Measurements from ENCODE around the gene SLC39A11. TPM values are rescaled to one million over a fixed set of nuclear protein-coding genes. Genes with fewer than 3 reads are reported as not detected.
"Not testable (repeated sequence)": the region's sequence is repeated elsewhere in the genome, so short reads cannot be mapped to it uniquely, and the experiment has no call there.

Gene SLC39A11
- polyA plus RNA-seq, 1 of the 3 experiments (the other 2 are of a cell fraction) = 23.5 TPM

DNA sequence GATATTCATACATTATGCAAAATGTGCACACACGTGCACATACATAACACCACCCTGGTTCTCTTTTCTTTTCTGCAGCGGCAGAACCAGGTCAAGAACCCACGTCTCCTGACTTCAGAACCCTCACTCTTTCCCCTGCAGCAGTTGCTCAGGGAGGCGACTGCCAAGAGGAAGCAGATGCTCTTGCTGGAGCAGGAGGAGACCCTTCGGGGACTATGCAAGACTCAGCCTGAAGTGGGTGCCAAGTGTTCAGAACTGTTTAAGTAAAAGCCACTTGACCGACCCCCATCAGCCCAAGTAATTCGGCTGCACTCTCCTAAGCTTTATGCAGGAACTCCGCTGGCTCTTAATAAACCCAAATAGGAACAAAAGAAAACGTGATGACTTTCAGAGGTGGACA, 193.8 kb downstream of the SLC39A11 start:
- H4K20me1 ChIP-seq (ENCODE audit: insufficient read depth) = no peaks in the 10 kb centered on the region
- H3K4me3 ChIP-seq (ENCODE audit: low read depth in 2 of 2, low read length in 1 of 2) = no peak overlapping the region
- CTCF ChIA-PET = interaction anchor here (1.6 kb wide), 1 partner anchor 342 kb away, joined by 4 read pairs; no protein-coding TSS in a partner anchor
- H2AFZ ChIP-seq (ENCODE audit: low read depth) = no peak overlapping the region
- no peaks in the 10 kb centered on the region for H3K9me3 ChIP-seq
- no peak for DNase-seq
- no peak overlapping the region for H3K9ac ChIP-seq
- WGBS (ENCODE audit: low lambda C conversion rate) = 93% methylated on average over 9 of the region's 9 CpGs
- POLR2A ChIA-PET = no interaction called here
- H3F3A ChIP-seq (replicated peaks; ENCODE audit: insufficient read depth) = no peaks in the 10 kb centered on the region
- no peak overlapping the region for H3K27ac ChIP-seq (ENCODE audit: low read depth in 2 of 2, low read length in 1 of 2)
- no peaks in the 10 kb centered on the region for H3K36me3 ChIP-seq (replicated peaks in 1 of 2; ENCODE audit: control insufficient read depth in 1 of 2, insufficient read depth in 2 of 2, low read length in 1 of 2)
- H3K9me2 ChIP-seq = no peaks in the 10 kb centered on the region; the same call in 1 of the 2 replicates
- no peaks in the 10 kb centered on the region for H3K79me2 ChIP-seq (ENCODE audit: insufficient read depth)
- H3K4me2 ChIP-seq = no peak overlapping the region
- TF ChIP-seq MXI1 (IDR thresholded peaks at IDR 0.05; ENCODE audit: low read depth, low read length) (no peak), TCF12 (IDR thresholded peaks at IDR 0.05) (no peak), TAF1 (IDR thresholded peaks at IDR 0.05; ENCODE audit: borderline replicate concordance, low read depth, low read length) (no peak), JUND (IDR thresholded peaks at IDR 0.05) (no peak), NFIC (IDR thresholded peaks at IDR 0.05; ENCODE audit: borderline replicate concordance) (no peak), FOXJ3 (CRISPR knock-in tag; IDR thresholded peaks at IDR 0.05) (no peak), EP300 (IDR thresholded peaks at IDR 0.05; ENCODE audit: borderline replicate concordance in 1 of 2, low read depth in 1 of 2, low read length in 1 of 2) (no peak), ELF1 (IDR thresholded peaks at IDR 0.05) (no peak), FOSL2 (IDR thresholded peaks at IDR 0.05; ENCODE audit: borderline replicate concordance, low read depth) (no peak), TEAD4 (IDR thresholded peaks at IDR 0.05; ENCODE audit: borderline replicate concordance, insufficient read depth) (no peak), GABPA (IDR thresholded peaks at IDR 0.05; ENCODE audit: low read depth) (no peak)
- TF ChIP-seq, protein P1, sequence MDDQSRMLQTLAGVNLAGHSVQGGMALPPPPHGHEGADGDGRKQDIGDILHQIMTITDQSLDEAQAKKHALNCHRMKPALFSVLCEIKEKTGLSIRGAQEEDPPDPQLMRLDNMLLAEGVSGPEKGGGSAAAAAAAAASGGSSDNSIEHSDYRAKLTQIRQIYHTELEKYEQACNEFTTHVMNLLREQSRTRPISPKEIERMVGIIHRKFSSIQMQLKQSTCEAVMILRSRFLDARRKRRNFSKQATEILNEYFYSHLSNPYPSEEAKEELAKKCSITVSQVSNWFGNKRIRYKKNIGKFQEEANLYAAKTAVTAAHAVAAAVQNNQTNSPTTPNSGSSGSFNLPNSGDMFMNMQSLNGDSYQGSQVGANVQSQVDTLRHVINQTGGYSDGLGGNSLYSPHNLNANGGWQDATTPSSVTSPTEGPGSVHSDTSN (IDR thresholded peaks at IDR 0.05) = no peak
- TF ChIP-seq, protein P2, sequence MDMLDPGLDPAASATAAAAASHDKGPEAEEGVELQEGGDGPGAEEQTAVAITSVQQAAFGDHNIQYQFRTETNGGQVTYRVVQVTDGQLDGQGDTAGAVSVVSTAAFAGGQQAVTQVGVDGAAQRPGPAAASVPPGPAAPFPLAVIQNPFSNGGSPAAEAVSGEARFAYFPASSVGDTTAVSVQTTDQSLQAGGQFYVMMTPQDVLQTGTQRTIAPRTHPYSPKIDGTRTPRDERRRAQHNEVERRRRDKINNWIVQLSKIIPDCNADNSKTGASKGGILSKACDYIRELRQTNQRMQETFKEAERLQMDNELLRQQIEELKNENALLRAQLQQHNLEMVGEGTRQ (IDR thresholded peaks at IDR 0.05; ENCODE audit: borderline replicate concordance, low read depth, low read length) = no peak
- TF ChIP-seq, protein P3, sequence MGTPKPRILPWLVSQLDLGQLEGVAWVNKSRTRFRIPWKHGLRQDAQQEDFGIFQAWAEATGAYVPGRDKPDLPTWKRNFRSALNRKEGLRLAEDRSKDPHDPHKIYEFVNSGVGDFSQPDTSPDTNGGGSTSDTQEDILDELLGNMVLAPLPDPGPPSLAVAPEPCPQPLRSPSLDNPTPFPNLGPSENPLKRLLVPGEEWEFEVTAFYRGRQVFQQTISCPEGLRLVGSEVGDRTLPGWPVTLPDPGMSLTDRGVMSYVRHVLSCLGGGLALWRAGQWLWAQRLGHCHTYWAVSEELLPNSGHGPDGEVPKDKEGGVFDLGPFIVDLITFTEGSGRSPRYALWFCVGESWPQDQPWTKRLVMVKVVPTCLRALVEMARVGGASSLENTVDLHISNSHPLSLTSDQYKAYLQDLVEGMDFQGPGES (IDR thresholded peaks at IDR 0.05; ENCODE audit: low read depth, low read length) = no peak
- TF ChIP-seq, protein P4, sequence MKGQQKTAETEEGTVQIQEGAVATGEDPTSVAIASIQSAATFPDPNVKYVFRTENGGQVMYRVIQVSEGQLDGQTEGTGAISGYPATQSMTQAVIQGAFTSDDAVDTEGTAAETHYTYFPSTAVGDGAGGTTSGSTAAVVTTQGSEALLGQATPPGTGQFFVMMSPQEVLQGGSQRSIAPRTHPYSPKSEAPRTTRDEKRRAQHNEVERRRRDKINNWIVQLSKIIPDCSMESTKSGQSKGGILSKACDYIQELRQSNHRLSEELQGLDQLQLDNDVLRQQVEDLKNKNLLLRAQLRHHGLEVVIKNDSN (IDR thresholded peaks at IDR 0.05; ENCODE audit: borderline replicate concordance, low read depth) = no peak
- TF ChIP-seq, protein P5, sequence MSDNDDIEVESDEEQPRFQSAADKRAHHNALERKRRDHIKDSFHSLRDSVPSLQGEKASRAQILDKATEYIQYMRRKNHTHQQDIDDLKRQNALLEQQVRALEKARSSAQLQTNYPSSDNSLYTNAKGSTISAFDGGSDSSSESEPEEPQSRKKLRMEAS (IDR thresholded peaks at IDR 0.05; ENCODE audit: low read depth) = no peak
- TF ChIP-seq, protein P6, sequence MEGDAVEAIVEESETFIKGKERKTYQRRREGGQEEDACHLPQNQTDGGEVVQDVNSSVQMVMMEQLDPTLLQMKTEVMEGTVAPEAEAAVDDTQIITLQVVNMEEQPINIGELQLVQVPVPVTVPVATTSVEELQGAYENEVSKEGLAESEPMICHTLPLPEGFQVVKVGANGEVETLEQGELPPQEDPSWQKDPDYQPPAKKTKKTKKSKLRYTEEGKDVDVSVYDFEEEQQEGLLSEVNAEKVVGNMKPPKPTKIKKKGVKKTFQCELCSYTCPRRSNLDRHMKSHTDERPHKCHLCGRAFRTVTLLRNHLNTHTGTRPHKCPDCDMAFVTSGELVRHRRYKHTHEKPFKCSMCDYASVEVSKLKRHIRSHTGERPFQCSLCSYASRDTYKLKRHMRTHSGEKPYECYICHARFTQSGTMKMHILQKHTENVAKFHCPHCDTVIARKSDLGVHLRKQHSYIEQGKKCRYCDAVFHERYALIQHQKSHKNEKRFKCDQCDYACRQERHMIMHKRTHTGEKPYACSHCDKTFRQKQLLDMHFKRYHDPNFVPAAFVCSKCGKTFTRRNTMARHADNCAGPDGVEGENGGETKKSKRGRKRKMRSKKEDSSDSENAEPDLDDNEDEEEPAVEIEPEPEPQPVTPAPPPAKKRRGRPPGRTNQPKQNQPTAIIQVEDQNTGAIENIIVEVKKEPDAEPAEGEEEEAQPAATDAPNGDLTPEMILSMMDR (IDR thresholded peaks at IDR 0.05) = no peak
- TF ChIP-seq, protein P7, sequence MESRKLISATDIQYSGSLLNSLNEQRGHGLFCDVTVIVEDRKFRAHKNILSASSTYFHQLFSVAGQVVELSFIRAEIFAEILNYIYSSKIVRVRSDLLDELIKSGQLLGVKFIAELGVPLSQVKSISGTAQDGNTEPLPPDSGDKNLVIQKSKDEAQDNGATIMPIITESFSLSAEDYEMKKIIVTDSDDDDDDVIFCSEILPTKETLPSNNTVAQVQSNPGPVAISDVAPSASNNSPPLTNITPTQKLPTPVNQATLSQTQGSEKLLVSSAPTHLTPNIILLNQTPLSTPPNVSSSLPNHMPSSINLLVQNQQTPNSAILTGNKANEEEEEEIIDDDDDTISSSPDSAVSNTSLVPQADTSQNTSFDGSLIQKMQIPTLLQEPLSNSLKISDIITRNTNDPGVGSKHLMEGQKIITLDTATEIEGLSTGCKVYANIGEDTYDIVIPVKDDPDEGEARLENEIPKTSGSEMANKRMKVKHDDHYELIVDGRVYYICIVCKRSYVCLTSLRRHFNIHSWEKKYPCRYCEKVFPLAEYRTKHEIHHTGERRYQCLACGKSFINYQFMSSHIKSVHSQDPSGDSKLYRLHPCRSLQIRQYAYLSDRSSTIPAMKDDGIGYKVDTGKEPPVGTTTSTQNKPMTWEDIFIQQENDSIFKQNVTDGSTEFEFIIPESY (IDR thresholded peaks at IDR 0.05; ENCODE audit: borderline replicate concordance, low read depth) = no peak
- H3K4me1 ChIP-seq (ENCODE audit: control insufficient read depth in 1 of 2, insufficient read depth in 2 of 2, low read depth in 1 of 2, low read length in 1 of 2) = peaks cover 0 to 12% of the 10 kb centered on the region in 2 experiments; a peak in 1 of 4 replicates
- H3K27me3 ChIP-seq (ENCODE audit: insufficient read depth) = no peaks in the 10 kb centered on the region

DNA sequence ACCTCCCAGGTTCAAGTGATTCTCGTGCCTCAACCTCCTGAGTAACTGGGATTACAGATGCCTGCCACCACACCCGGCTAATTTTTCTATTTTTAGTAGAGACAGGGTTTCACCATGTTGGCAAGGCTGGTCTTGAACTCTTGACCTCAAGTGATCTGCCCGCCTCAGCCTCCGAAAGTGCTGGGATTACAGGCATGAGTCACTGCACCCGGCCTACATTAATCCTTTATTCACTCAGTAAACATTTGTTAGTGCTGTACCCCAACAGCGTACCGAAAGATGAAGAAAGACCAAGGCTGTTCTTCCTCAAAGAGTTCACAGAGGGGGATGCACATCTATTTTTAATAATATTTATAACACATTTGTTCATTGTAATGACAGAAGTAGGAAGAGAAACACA, 196.2 kb downstream of the SLC39A11 start:
- H3K27me3 ChIP-seq (ENCODE audit: insufficient read depth); H3K36me3 ChIP-seq (replicated peaks in 1 of 2; ENCODE audit: control insufficient read depth in 1 of 2, insufficient read depth in 2 of 2, low read length in 1 of 2); H3K4me1 ChIP-seq (ENCODE audit: control insufficient read depth in 1 of 2, insufficient read depth in 2 of 2, low read depth in 1 of 2, low read length in 1 of 2); H3K9ac ChIP-seq; H3F3A ChIP-seq (replicated peaks; ENCODE audit: insufficient read depth); H3K79me2 ChIP-seq (ENCODE audit: insufficient read depth); DNase-seq; H2AFZ ChIP-seq (ENCODE audit: low read depth); POLR2A ChIA-PET; H3K4me2 ChIP-seq; H4K20me1 ChIP-seq (ENCODE audit: insufficient read depth); H3K9me2 ChIP-seq; H3K27ac ChIP-seq (ENCODE audit: low read depth in 2 of 2, low read length in 1 of 2); H3K9me3 ChIP-seq; H3K4me3 ChIP-seq (ENCODE audit: low read depth in 2 of 2, low read length in 1 of 2): not testable (repeated sequence)
- CTCF ChIA-PET = interaction anchor here (1.4 kb wide), 1 partner anchor 171 kb away, joined by 3 read pairs; no protein-coding TSS in a partner anchor
- 90% methylated on average over 7 of the region's 7 CpGs for WGBS (ENCODE audit: low lambda C conversion rate)
